Measurements from ENCODE around the gene FHIP1B. TPM values are rescaled to one million over a fixed set of nuclear protein-coding genes. Genes with fewer than 3 reads are reported as not detected.
"Not testable (repeated sequence)": the region's sequence is repeated elsewhere in the genome, so short reads cannot be mapped to it uniquely, and the experiment has no call there.

The FHIP1B gene
- total RNA-seq, 1 donor from 2014 or later: 47.0 TPM

DNA sequence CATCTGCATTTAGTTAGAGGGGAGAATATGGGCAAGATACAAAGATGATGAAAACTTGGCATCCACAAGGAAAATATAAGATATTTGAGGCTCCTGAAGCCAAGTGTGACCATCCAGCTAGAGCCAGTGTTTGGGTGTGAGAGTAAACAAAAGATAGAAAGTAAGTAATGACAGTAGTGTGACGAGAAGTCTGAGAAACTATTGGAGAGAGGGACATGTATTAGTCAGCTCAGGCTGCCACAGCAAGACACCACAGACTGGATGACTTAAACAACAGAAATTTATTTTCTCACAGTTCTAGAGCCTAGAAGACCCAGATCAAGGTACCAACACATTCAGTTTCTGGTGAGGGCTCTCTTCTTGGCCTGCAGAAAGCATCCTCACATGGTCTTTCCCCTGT, 18.8 kb upstream of the FHIP1B start:
- Mint-ChIP-seq H3K27me3 (ENCODE audit: low read depth) (peaks cover 2% of the 10 kb centered on the region), H3K4me1 (peaks cover 4% of the 10 kb centered on the region), H3K36me3 (no peaks in the 10 kb centered on the region), H3K9me3 (no peaks in the 10 kb centered on the region), H3K4me3 (no peak overlapping the region), H3K27ac (no peak overlapping the region)
- TF ChIP-seq CTCF (IDR thresholded peaks at IDR 0.05; ENCODE audit: unreplicated experiment): no peak
- DNase-seq (ENCODE audit: low spot score in 2 of 2, unreplicated experiment in 2 of 2): no peak

DNA sequence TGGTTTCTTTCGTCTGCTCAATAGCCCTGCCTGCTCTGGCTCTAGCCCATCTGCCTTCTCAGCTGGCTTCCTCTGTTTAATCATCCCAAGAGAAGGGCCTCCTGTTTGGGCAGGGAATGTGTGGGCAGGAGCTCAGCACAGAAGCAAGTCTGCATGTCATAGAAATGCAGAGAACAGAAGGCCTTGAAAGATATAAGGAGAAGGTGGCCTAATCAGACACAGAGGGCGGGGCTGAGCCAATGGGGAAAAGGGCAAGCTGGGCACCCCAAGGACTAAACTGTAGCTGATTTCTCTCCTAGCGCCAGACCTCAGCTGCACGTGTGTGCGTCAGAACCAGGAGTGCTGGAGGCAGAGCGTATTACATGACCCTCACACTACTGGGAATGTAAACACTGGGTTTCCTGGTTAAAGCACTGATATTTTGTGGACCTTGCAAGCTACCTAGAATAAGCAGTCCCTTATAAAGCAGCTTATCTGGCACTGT, 17.6 kb upstream of the FHIP1B start:
- no peaks in the 10 kb centered on the region for H3K27me3 Mint-ChIP-seq (ENCODE audit: low read depth)
- H3K27ac Mint-ChIP-seq: no peak overlapping the region
- DNase-seq (ENCODE audit: low spot score in 2 of 2, unreplicated experiment in 2 of 2): no peak
- no peaks in the 10 kb centered on the region for H3K9me3 Mint-ChIP-seq
- no peak for TF ChIP-seq CTCF (IDR thresholded peaks at IDR 0.05; ENCODE audit: unreplicated experiment)
- H3K4me3 Mint-ChIP-seq: no peak overlapping the region
- peaks cover 4% of the 10 kb centered on the region for H3K4me1 Mint-ChIP-seq
- no peaks in the 10 kb centered on the region for H3K36me3 Mint-ChIP-seq

- Mint-ChIP-seq H3K27ac (no peak overlapping the region), H3K36me3 (no peaks in the 10 kb centered on the region), H3K27me3 (ENCODE audit: low read depth) (no peaks in the 10 kb centered on the region), H3K4me1 (peaks cover 4% of the 10 kb centered on the region), H3K4me3 (no peak overlapping the region), H3K9me3 (no peaks in the 10 kb centered on the region)
- DNase-seq (ENCODE audit: low spot score in 2 of 2, unreplicated experiment in 2 of 2): peak in 1 of 2 experiments; percentile 80
- TF ChIP-seq CTCF (IDR thresholded peaks at IDR 0.05; ENCODE audit: unreplicated experiment): peak; percentile 79
Observed at GRCh38 chr11:6251120-6251733, 16.8 kb upstream of the FHIP1B start.

DNA sequence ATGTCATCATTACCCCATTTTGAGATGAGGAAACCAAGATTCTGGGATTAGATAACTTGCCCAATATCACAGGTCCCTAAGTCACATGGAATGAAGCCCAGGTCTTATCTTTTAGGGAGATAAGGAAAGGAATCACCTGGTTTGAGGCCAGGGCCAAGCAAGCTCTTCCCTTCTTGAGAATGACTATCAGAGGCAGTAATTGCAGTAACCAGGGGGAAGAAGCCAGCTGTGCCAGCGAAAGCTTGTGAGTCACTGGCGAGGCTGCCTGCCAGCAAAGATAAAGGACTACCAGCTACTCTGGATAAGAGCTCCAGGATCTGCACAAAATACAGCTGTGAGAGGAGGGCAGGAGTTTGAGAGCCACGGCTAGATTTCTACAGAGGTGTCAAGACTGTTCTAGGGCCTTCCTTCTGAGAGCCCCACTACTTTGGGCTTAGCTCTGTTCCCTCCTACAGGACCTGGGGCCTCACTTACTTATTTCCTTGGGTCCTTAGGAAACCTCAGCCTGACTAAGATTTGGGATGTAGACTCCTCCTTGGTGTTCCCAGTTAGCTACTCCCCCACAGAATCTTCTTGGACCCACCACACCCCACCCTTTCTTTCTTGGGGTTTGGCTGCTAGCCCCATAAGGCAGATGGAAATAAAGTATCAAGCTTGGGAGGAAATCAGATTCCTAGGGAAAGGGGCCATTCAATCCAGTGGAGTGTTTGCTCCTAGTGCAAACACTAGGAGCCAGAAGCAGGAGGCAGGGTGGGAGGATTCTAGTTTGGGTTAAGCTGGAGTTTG, 15.5 kb upstream of the FHIP1B start:
- peaks cover 4% of the 10 kb centered on the region for H3K4me1 Mint-ChIP-seq
- no peaks in the 10 kb centered on the region for H3K9me3 Mint-ChIP-seq
- DNase-seq (ENCODE audit: low spot score in 2 of 2, unreplicated experiment in 2 of 2): no peak
- TF ChIP-seq CTCF (IDR thresholded peaks at IDR 0.05; ENCODE audit: unreplicated experiment): no peak
- H3K4me3 Mint-ChIP-seq: no peak overlapping the region
- no peaks in the 10 kb centered on the region for H3K27me3 Mint-ChIP-seq (ENCODE audit: low read depth)
- H3K27ac Mint-ChIP-seq: no peak overlapping the region
- no peaks in the 10 kb centered on the region for H3K36me3 Mint-ChIP-seq

DNA sequence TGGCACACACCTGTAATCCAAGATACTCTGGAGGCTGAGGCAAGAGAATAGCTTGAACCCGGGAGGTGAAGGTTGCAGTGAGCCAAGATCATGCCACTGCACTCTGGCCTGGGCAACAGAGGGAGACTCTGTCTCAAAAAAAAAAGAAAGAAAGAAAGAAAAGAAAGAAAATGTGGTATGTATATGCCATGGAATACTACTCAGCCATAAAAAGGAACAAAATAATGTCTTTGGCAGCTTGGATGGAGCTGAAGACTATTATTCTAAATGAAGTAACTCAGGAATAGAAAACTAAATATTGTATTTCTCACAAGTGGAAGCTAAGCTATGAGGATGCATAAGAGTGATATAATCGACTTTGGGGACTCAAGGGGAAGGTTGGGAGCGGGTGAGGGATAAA, 14.5 kb upstream of the FHIP1B start:
- H3K4me3 Mint-ChIP-seq; DNase-seq (ENCODE audit: low spot score in 2 of 2, unreplicated experiment in 2 of 2); H3K9me3 Mint-ChIP-seq; H3K27me3 Mint-ChIP-seq (ENCODE audit: low read depth); H3K27ac Mint-ChIP-seq; H3K36me3 Mint-ChIP-seq; H3K4me1 Mint-ChIP-seq: not testable (repeated sequence)

GRCh38 chr11:6248248-6248647, 13.8 kb upstream of the FHIP1B start:
- no peaks in the 10 kb centered on the region for H3K27me3 Mint-ChIP-seq (ENCODE audit: low read depth)
- H3K4me1 Mint-ChIP-seq: peaks cover 6% of the 10 kb centered on the region
- no peak for TF ChIP-seq CTCF (IDR thresholded peaks at IDR 0.05; ENCODE audit: unreplicated experiment)
- H3K4me3 Mint-ChIP-seq: no peak overlapping the region
- H3K36me3 Mint-ChIP-seq: no peaks in the 10 kb centered on the region
- no peak overlapping the region for H3K27ac Mint-ChIP-seq
- DNase-seq (ENCODE audit: low spot score in 2 of 2, unreplicated experiment in 2 of 2): no peak
- H3K9me3 Mint-ChIP-seq: no peaks in the 10 kb centered on the region
